ENCODE results near the gene ZNF358.

Gene ZNF358

DNA sequence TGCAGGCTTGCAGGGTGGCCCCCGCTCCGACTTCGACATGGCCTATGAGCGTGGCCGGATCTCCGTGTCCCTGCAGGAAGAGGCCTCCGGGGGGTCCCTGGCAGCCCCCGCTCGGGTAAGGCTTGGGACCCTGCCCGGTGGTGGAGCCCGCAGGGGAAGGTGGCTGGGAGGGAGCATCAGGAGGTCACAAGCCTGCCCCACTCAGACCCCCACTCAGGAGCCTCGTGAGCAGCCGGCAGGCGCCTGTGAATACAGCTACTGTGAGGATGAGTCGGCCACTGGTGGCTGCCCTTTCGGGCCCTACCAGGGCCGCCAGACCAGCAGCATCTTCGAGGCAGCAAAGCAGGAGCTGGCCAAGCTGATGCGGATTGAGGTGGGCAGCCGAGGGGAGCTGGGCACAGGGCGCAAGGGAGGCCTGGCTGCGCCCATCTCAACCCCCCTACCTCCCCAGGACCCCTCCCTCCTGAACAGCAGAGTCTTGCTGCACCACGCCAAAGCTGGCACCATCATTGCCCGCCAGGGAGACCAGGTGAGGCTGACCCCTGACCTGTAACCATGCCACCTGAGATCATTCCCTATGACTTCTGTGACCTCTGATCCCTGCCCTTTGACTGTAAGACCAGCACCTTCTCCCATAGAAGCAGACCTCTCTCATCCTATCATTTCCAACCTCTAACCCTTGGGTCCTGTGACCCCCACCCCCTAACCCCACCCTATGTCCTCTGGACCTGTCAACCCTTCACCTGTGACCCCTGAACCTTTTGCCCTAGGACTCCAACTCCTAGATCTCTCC, 26.8 kb downstream of the ZNF358 start:
- ChIA-PET POLR2A (no interaction called here), CTCF (interaction anchor here (0.8 kb wide), 1 partner anchor 26 kb away, joined by 3 read pairs; no protein-coding TSS in a partner anchor)
- no peak overlapping the region for H3K4me3 ChIP-seq (ENCODE audit: low read depth, low read length)
- TF ChIP-seq, protein P1, sequence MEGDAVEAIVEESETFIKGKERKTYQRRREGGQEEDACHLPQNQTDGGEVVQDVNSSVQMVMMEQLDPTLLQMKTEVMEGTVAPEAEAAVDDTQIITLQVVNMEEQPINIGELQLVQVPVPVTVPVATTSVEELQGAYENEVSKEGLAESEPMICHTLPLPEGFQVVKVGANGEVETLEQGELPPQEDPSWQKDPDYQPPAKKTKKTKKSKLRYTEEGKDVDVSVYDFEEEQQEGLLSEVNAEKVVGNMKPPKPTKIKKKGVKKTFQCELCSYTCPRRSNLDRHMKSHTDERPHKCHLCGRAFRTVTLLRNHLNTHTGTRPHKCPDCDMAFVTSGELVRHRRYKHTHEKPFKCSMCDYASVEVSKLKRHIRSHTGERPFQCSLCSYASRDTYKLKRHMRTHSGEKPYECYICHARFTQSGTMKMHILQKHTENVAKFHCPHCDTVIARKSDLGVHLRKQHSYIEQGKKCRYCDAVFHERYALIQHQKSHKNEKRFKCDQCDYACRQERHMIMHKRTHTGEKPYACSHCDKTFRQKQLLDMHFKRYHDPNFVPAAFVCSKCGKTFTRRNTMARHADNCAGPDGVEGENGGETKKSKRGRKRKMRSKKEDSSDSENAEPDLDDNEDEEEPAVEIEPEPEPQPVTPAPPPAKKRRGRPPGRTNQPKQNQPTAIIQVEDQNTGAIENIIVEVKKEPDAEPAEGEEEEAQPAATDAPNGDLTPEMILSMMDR (IDR thresholded peaks at IDR 0.05; ENCODE audit: insufficient read depth, low read length, missing control alignments) = no peak
- DNase-seq (ENCODE audit: low read depth, low spot score) = no peak

- TF ChIP-seq, protein P1 (IDR thresholded peaks at IDR 0.05; ENCODE audit: insufficient read depth, low read length, missing control alignments) = no peak
- no peak for DNase-seq (ENCODE audit: low read depth, low spot score)
- ChIA-PET POLR2A (interaction anchor here (0.6 kb wide), 1 partner anchor 1107 kb away, joined by 3 read pairs; no protein-coding TSS in a partner anchor), CTCF (no interaction called here)
- H3K4me3 ChIP-seq (ENCODE audit: low read depth, low read length) = no peak overlapping the region
These were observed 28.7 kb downstream of the ZNF358 start for GRCh38 chr19:7544626-7545025.

- TF ChIP-seq, protein P1 (IDR thresholded peaks at IDR 0.05; ENCODE audit: insufficient read depth, low read length, missing control alignments) = no peak
- POLR2A ChIA-PET = no interaction called here
- DNase-seq (ENCODE audit: low read depth, low spot score) = no peak
- H3K4me3 ChIP-seq (ENCODE audit: low read depth, low read length) = no peak overlapping the region
- CTCF ChIA-PET = interaction anchor here (3.4 kb wide), 1 partner anchor 23 kb away, joined by 18 read pairs; no protein-coding TSS in a partner anchor
These were observed 29.4 kb downstream of the ZNF358 start for GRCh38 chr19:7545300-7545699.

- TF ChIP-seq, protein P1 (IDR thresholded peaks at IDR 0.05; ENCODE audit: insufficient read depth, low read length, missing control alignments) = no peak
- no peak overlapping the region for H3K4me3 ChIP-seq (ENCODE audit: low read depth, low read length)
- no peak for DNase-seq (ENCODE audit: low read depth, low spot score)
- CTCF ChIA-PET = interaction anchor here (3.4 kb wide), 1 partner anchor 22 kb away, joined by 18 read pairs; no protein-coding TSS in a partner anchor
- POLR2A ChIA-PET = no interaction called here
These were observed 30.0 kb downstream of the ZNF358 start for GRCh38 chr19:7545904-7546303.

- CTCF ChIA-PET = interaction anchor here (3.4 kb wide), 1 partner anchor 21 kb away, joined by 18 read pairs; no protein-coding TSS in a partner anchor
These were observed 31.3 kb downstream of the ZNF358 start for GRCh38 chr19:7547159-7547558.

More at GRCh38 chr19:7547159-7547558, 31.3 kb downstream of the ZNF358 start:
- TF ChIP-seq, protein P1 (IDR thresholded peaks at IDR 0.05; ENCODE audit: insufficient read depth, low read length, missing control alignments) = no peak
- POLR2A ChIA-PET = no interaction called here
- DNase-seq (ENCODE audit: low read depth, low spot score) = no peak
- H3K4me3 ChIP-seq (ENCODE audit: low read depth, low read length) = no peak overlapping the region

All from AG04449 (cell line).